Heart left ventricle (tissue), 16 donors: ENCODE measurements around the gene MTCP1. TPM values are rescaled to one million over a fixed set of nuclear protein-coding genes. Genes with fewer than 3 reads are reported as not detected.

Experiments used
- ATAC-seq, 4 donors: fragments of 200-7000 bp; cut with Tn5 transposase; one replicate each; pipeline ENCODE4 v1.9.1; 2020 to 2022; ENCODE audit warnings: moderate library complexity in 4 of 4, mild to moderate bottlenecking in 3 of 4, moderate number of reproducible peaks in 1 of 4
- DNase-seq, 5 donors: peaks; one replicate each; pipeline ENCODE4 v3.0.0-alpha.2; 2020
- H3K27ac ChIP-seq, 12 donors: fragments of 200-600 bp; sonication (generic) in 4 of 12; one replicate each; pipeline versions ENCODE4 v1.5.0 to v1.8.0; 2016 to 2022; ENCODE audit warnings: mild to moderate bottlenecking in 2 of 12
- H3K27me3 ChIP-seq, 9 donors: fragments of 200-600 bp; sonication (generic) in 2 of 9; one replicate each; pipeline versions ENCODE4 v1.5.1 to v1.8.0; 2016 to 2022; ENCODE audit warnings: mild to moderate bottlenecking in 3 of 9
- H3K36me3 ChIP-seq, 9 donors: fragments of 200-600 bp; sonication (generic) in 2 of 9; one replicate each; pipeline versions ENCODE4 v1.5.0 to v1.8.0; 2018 to 2022; ENCODE audit warnings: mild to moderate bottlenecking in 2 of 9
- H3K4me1 ChIP-seq, 12 donors: fragments of 200-600 bp; sonication (generic) in 4 of 12; one replicate each; pipeline versions ENCODE4 v1.5.0 to v1.8.0; 2016 to 2022; ENCODE audit warnings: mild to moderate bottlenecking in 3 of 12
- H3K4me3 ChIP-seq, 12 donors: fragments of 200-600 bp; sonication (generic) in 4 of 12; one replicate each; pipeline versions ENCODE4 v1.5.0 to v1.8.0; 2017 to 2022; ENCODE audit warnings: mild to moderate bottlenecking in 9 of 12, moderate library complexity in 4 of 12
- H3K9me3 ChIP-seq, 12 donors: fragments of 200-600 bp; sonication (generic) in 4 of 12; one replicate each; pipeline versions ENCODE4 v1.5.0 to v1.8.0; 2016 to 2022; ENCODE audit warnings: mild to moderate bottlenecking in 1 of 12
- POLR2A ChIP-seq, 2 donors: fragments of 450-650 bp; IDR thresholded peaks; one replicate each; pipeline ENCODE4 v1.6.1; 2017; ENCODE audit warnings: antibody characterized with exemption in 2 of 2, mild to moderate bottlenecking in 2 of 2, moderate library complexity in 2 of 2
- WGBS, 4 donors: extraction: QIAGEN DNeasy Blood & Tissue Kit in 2 of 4; methylation state at CpG; one replicate each; pipeline versions ENCODE4 v1.1.5 to v1.1.7; 2013 to 2018; 5-methylcytosine and 5-hydroxymethylcytosine counted together
- intact Hi-C, 10 donors: fragments of 100-400 bp; cut with DNase I; formaldehyde crosslinking; loops; one replicate each; pipeline versions ENCODE4 v1.11.1 to v1.14.2; 2022
- polyA plus RNA-seq, 2 donors: library from polyadenylated mRNA; stranded (reverse); fragments of 200-250 nt; gene quantifications; one replicate each; pipeline ENCODE4 v1.2.3, GENCODE V29; 2013
- total RNA-seq, 9 donors: library from RNA; depleted of rRNA in 2 of 9; stranded (reverse); fragments of >200 nt in 2 of 9; fragmentation: NEBNext Ultra II Directional in 3 of 9; extraction: Animal tissue kit (Norgen Biotek cat#: 25700) in 3 of 9; gene quantifications; one replicate each; pipeline versions ENCODE4 v1.1.0 to v1.2.4, GENCODE V29; 2016 to 2023
- TF ChIP-seq, protein P1 (sequence below), 12 donors: fragments of 200-600 bp; sonication (generic) in 4 of 12; IDR thresholded peaks; one replicate each; pipeline versions ENCODE4 v1.5.0 to v1.8.0; 2018 to 2022; ENCODE audit warnings: antibody characterized with exemption in 12 of 12, mild to moderate bottlenecking in 5 of 12
- donor health status: ischemic (EF 13 %, LVEDD 7.1; RV severe dilation, severe dysfunction).
- donor health status: healthy with polysubstance abuse.
- donor health status: DM: no; HTN: yes; CAD: no.
- donor health status: DM: no; HTN: no; CAD: no.
- donor health status: ischemic (EF 25% LVEDD 6.9; RV normal size, moderate dysfunction).
- donor health status: ischemic (EF 25% LVEDD 5.7; RV mildly dilated, moderate dysfunction).
- donor health status: healthy.
- donor health status: DM: yes; HTN: yes; CAD: no.
- donor health status: ischemic (EF 35%, LVEDD 5.7; RV mildly dilated, moderate dysfunction).
- donor health status: nonischemic (EF 11% LVEDD 7.7; RV severe dilation, severe dysfunction).
- donor health status: DM: yes; HTN: yes; CAD: no.
- donor health status: PGD.
- donor health status: ischemic (EF 29% LVEDD 5.4; RV normal size, mild dysfunction).
- donor health status: nonischemic (EF 23%, LVEDD 6.1; RV moderate dilation, normal function).

The MTCP1 gene
- total and polyA plus RNA-seq, 11 donors, result 0.24 to 185 (median 44.8) TPM

DNA sequence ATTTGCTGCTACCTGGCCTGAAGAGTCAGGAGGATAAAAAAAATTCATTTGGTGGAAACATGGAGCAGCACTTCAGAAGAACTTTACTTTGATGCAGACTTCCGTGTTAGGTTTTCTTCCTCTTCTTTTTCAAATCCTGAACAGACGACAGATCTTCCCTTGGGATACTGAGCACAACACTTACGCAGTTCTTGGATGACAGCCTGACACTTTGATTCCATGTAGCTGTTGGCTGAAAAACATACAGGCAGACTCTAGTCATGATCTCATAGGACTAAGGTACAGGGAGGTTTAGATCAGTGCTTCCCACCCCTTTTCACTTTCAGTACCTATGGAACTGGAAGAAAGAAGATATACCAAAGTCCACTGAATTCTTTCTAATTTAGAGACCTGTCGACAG, 9.2 kb downstream of the MTCP1 start:
- Histone ChIP-seq H3K4me1 (peaks cover 0 to 14% (median 4%) of the 10 kb centered on the region in 12 donors), H3K27ac (no peak overlapping the region), H3K27me3 (no peaks in the 10 kb centered on the region), H3K9me3 (no peaks in the 10 kb centered on the region), H3K36me3 (peaks cover 0 to 30% (median 8%) of the 10 kb centered on the region in 9 donors), H3K4me3 (no peak overlapping the region)
- peak in 2 of 4 donors; percentile 15 to 37 for ATAC-seq
- WGBS, 4 donors, result 44 to 64% (median 49%) methylated on average over 4 of the region's 4 CpGs
- TF ChIP-seq, protein P1, sequence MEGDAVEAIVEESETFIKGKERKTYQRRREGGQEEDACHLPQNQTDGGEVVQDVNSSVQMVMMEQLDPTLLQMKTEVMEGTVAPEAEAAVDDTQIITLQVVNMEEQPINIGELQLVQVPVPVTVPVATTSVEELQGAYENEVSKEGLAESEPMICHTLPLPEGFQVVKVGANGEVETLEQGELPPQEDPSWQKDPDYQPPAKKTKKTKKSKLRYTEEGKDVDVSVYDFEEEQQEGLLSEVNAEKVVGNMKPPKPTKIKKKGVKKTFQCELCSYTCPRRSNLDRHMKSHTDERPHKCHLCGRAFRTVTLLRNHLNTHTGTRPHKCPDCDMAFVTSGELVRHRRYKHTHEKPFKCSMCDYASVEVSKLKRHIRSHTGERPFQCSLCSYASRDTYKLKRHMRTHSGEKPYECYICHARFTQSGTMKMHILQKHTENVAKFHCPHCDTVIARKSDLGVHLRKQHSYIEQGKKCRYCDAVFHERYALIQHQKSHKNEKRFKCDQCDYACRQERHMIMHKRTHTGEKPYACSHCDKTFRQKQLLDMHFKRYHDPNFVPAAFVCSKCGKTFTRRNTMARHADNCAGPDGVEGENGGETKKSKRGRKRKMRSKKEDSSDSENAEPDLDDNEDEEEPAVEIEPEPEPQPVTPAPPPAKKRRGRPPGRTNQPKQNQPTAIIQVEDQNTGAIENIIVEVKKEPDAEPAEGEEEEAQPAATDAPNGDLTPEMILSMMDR (IDR thresholded peaks at IDR 0.05), result no peak
- no peak for TF ChIP-seq POLR2A (IDR thresholded peaks at IDR 0.05)
- DNase-seq, result no peak
- intact Hi-C loops, result no loop called here

GRCh38 chrX:155056877-155057792, 13.8 kb downstream of the MTCP1 start:
- DNase-seq, result peak; percentile 49 to 75 (median 57)
- TF ChIP-seq, protein P1 (IDR thresholded peaks at IDR 0.05), result peak; percentile 64 to 82 (median 70)
- TF ChIP-seq POLR2A (IDR thresholded peaks at IDR 0.05), result no peak
- Histone ChIP-seq H3K4me3 (peak overlapping the region in 5 of 12 donors; percentile 12 to 25 (median 18)), H3K27ac (peak overlapping the region in 8 of 12 donors; percentile 4 to 70 (median 42)), H3K4me1 (peaks cover 0 to 15% (median 6%) of the 10 kb centered on the region in 12 donors), H3K36me3 (peaks cover 0 to 62% (median 19%) of the 10 kb centered on the region in 9 donors), H3K27me3 (no peaks in the 10 kb centered on the region), H3K9me3 (no peaks in the 10 kb centered on the region)
- ATAC-seq, result peak; percentile 72 to 95 (median 88)
- intact Hi-C loops, result loop anchor here in 9 of 10 donors (2.0 to 5.0 kb wide), 2 partner anchors 75 to 76 kb away; no protein-coding TSS in a partner anchor
- 11 to 22% (median 15%) methylated on average over 23 to 25 of the region's 25 CpGs for WGBS, 4 donors

DNA sequence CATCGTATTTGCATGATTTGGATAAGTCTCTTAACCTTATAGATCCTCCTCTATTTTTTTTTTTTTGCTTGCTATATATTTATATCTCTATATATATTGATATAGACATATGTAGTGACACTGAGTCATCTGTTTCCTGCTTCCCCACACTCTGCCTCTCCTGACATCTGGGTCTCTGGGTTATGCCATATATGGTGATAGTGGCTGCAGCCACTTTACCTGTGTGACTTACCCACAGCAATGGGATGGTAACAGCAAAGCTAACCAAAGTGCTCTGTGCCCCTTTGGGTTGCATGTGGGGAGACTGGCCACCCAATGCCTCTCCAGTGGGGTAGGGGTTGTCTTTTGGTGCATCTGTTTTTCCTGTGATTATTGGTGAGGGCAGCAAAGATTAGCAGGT, 14.5 kb downstream of the MTCP1 start:
- H3K4me1 ChIP-seq, result peaks cover 0 to 14% (median 5%) of the 10 kb centered on the region in 12 donors
- peak overlapping the region in 1 of 12 donors; percentile 43 for H3K27ac ChIP-seq
- 67 to 90% (median 83%) methylated on average over 1 of the region's 1 CpG for WGBS, 4 donors
- no peaks in the 10 kb centered on the region for H3K9me3 ChIP-seq
- H3K27me3 ChIP-seq, result no peaks in the 10 kb centered on the region
- H3K36me3 ChIP-seq, result peaks cover 0 to 62% (median 25%) of the 10 kb centered on the region in 9 donors
- intact Hi-C loops, result loop anchor here in 9 of 10 donors (2.0 to 5.0 kb wide), 2 partner anchors 74 to 76 kb away; no protein-coding TSS in a partner anchor
- H3K4me3 ChIP-seq, result no peak overlapping the region
- ATAC-seq, result no peak
- no peak for DNase-seq
- TF ChIP-seq, protein P1 (IDR thresholded peaks at IDR 0.05), result no peak
- TF ChIP-seq POLR2A (IDR thresholded peaks at IDR 0.05), result no peak

GRCh38 chrX:155055494-155055893, 15.4 kb downstream of the MTCP1 start:
- no peak for ATAC-seq
- H3K4me3 ChIP-seq, result no peak overlapping the region
- intact Hi-C loops, result loop anchor here in 4 of 10 donors (2.0 to 5.0 kb wide), 2 partner anchors 71 to 73 kb away; no protein-coding TSS in a partner anchor
- TF ChIP-seq POLR2A (IDR thresholded peaks at IDR 0.05), result no peak
- TF ChIP-seq, protein P1 (IDR thresholded peaks at IDR 0.05), result no peak
- H3K36me3 ChIP-seq, result peaks cover 0 to 60% (median 22%) of the 10 kb centered on the region in 9 donors
- WGBS, 4 donors, result 79 to 92% (median 86%) methylated on average over 3 of the region's 3 CpGs
- H3K27me3 ChIP-seq, result no peaks in the 10 kb centered on the region
- DNase-seq, result no peak
- H3K27ac ChIP-seq, result no peak overlapping the region
- H3K9me3 ChIP-seq, result no peaks in the 10 kb centered on the region
- peaks cover 0 to 14% (median 5%) of the 10 kb centered on the region in 12 donors for H3K4me1 ChIP-seq
